ENCODE measurements around the gene CHADL.

The CHADL gene

GRCh38 chr22:41256254-41257253, 15.8 kb upstream of the CHADL start:
- peak; percentile 22 for DNase-seq

GRCh38 chr22:41254230-41254629, 13.5 kb upstream of the CHADL start:
- DNase-seq, result no peak

- DNase-seq, result no peak
Measured at GRCh38 chr22:41252365-41252764, 11.6 kb upstream of the CHADL start.

- no peak for DNase-seq
Measured at GRCh38 chr22:41250127-41250526, 9.4 kb upstream of the CHADL start.

GRCh38 chr22:41249442-41249841, 8.7 kb upstream of the CHADL start:
- no peak for DNase-seq

DNA sequence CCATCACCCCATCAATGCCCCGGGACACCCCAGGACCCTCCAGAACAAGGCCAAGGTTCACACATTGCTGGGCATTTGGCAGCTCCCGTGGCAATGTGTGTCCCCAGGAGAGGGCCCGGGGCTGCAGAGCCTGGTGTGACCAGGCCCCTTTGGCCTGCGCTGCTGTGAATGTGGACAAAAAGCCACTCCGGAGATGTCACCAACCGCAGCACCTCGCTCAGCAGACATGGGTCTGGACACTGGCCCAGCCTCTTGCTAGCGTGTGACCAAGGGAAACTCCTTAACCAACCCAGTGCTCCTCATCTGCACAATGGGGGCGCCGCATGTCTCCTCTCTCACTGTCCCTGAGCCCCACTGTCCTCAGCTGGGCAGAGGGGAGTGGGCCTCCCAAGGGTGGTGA, 8.0 kb upstream of the CHADL start:
- no peak for DNase-seq

DNA sequence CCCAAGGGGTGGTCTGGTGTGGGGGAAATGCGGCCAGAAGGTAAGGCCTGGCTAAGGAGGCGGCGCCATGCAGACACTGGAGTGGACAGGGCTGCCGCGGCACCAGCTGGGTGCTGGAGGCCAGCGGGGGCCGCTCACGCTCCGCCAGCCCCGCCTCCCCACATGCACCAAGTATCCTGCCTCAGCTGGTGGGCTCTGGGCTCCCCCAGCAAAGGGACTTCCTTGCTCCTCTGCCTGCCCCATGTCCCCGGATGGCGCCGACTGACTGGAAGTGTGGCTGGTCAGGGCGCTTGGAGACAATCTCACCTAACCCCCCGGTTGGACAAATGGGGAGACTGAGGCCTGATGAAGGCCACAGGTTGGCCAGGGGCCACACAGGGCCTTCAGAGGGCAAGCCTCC, 7.6 kb upstream of the CHADL start:
- DNase-seq, result no peak

- no peak for DNase-seq
Measured at GRCh38 chr22:41247703-41248102, 7.0 kb upstream of the CHADL start.

DNA sequence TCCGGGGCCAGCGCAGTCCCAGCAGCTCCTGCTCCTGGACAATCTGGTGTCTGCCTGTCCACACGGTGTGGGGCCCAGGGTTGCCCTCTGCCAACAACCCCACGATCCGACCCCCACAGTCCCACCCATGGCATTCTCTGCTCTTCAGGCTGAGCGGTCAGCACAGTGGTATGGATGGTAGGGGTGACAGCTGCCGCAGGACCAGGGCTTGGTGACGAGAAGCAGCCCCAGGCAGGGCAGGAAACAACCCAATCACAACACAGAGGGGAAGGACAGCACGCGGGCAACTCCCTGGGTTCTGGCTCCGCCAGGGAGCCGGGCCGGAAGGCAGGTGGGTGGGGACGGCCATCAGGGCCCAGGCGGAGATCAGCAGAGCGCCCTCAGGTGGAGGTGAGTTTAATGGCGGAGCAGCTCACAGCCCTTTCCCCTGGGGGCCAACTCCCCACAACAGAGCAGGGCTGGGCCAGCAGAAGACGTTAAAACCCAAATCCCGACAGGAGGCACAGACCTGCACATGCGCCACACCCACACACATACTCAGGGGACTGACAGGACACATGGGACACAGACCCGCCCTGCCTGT, 5.3 kb upstream of the CHADL start:
- DNase-seq, result no peak

DNA sequence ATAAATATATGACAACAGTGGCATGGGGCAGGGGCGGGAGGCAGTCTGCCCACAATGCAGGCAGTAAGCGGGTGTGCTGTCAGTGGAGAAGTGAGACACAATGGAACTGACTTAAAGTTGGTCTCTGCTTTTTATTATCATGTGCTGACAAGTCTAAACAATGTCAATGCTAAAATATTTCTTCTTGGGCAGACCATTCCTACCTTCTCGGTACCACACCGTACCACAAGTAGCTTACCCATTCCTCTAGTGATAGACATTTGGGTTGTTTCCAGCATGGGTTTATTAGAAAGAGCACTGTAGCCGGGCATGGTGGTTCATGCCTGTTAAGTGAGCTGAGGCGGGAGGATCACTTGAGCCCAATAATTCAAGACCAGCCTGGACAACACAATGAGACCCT, 2.6 kb upstream of the CHADL start:
- no peak for DNase-seq

DNA sequence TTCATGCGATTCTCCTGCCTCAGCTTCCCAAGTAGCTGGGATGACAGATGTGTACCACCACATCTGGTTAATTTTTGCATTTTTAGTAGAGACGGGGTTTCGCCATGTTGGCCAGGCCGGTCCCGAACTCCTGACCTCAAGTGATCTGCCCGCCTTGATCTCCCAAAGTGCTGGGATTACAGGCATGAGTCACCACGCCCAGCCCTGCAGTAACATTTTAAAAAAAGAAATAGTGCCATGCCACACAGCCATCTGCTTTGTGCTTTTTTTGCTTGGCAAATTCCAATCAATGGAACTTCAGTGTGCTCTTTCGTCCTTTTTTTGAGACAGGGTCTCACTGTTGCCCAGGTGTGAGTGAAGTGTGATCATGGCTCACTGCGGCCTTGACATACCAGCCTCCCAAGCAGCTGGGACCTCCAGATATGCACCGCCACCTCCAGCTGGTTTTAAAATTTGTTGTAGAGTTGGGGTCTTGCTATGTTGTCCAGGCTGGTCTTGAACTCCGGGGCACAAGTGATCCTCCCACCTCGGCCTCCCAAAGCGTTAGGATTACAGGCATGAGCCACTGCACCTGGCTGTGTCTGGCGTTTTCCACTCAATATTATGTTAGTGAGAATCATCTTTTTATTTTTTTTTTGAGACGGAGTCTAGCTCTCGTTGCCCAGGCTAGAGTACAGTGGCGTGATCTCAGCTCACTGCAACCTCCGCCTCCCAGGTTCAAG, 1.8 kb upstream of the CHADL start:
- DNase-seq, result no peak

GRCh38 chr22:41241133-41241676, 474 bp upstream of the CHADL start:
- DNase-seq, result no peak

- DNase-seq, result peak; percentile 18
Measured at GRCh38 chr22:41239443-41240128, 1.1 kb downstream of the CHADL start.

DNA sequence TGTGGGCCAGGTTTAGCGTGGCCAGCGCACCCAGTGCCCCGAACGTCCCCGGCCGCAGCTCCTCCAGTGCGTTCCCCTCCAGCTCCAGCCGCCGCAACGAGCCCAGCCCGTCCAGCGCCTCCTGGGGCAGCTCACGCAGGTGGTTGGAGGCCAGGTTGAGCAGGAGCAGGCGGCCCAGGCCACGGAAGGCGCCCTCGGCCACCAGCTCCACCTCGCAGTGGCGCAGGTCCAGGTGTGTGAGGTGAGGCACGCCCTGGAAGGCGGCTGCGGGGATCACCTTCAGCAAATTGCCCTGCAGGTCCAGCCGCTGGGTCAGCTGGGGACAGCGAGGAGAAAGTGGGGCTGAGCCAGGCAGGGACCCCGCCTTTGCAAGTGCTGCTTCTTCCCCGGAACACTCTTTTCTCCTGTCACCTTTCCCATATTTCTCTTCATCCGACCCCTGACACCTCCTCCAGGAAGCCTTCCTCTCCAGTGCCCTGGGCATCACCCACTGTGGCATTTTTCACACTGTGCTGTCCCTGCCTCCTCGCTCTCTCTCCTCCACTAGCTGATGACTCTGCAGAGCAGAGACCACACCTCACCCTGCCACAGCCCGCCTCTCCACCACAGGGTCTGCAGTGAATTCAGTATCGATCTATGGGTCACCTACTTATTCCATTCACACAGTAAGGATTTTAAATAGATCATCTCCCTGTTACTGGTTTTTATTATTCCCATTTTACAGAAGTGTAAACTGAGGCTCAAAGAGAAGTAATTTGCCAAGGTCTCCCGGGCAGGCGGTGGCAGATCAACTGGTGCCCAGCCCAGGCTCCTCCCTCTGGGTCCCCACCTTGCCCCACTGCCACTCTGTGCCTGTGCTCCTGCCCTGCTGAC, 1.9 kb downstream of the CHADL start:
- no peak for DNase-seq

DNA sequence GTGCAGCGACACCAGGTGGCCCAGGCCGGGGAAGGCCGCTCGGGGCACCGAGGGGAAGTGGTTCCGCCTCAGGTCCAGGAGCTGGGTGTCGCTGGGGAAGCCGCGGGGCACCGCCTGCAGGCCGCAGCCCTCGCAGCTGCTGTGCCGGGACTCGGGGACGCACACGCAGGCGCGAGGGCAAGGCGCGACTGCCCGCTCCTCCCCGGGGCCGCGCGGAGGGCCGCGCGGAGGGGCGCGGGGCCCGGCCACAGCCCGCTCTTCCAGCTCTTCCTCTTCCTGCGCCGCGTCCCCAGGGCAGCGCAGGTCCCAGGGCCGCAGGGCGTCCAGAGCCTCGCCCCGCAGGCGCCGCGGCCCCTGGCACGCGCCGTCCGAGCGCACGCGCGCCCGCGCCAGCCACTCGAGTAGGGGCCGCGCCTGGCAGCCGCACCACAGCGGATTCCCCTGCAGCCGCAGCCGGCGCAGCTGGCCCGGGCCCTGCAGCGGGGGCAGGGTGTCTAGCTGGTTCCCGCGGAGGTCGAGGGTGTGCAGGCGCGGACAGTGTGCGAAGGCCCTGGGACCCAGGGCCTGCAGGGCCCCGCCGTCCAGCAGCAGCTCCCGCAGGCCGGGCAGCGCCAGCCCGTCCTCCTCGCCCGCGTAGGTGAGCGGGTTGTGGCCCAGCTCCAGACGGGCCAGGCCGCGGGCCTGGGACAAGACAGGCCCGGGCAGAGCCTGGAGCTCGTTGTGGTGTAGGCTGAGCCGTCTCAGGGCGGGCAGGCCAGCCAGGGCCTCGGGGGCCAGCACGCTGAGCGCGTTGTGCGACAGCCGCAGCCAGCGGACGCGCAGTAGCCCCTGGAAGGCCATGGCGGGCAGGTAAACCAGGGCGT, 2.8 kb downstream of the CHADL start:
- DNase-seq, result peak; percentile 82

DNA sequence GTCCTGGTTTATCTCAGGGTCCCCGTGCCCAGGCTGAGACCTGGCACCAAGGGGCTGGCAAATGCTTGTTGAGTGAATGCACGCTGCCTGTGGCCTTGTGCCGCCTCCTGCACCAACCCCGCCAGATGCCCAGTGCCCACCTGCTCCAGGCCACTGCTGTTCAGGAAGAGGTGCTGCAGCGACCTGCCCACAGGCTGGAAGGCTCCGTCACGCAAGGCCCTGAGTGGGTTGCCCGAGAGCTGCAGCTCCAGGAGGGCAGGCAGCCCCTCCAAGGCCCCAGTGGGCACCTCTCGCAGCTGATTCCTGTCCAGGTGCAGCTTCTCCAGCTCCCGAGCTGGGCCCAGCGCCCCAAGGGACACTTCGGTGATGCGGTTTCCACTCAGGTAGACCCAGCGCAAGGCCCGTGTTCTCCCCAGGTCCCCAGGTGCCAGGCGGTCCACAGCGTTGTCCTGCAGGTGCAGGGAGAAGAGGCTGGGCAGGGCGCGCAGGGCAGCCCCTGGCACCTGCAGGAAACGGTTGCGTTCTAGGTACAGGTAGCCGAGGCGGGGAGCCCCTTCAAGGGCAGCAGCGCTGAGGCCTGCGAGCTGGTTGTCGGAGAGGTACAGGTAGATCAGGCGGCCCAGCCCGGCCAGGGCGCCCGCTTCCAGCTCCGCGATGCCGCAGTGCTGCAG, 3.6 kb downstream of the CHADL start:
- no peak for DNase-seq

- no peak for DNase-seq
Measured at GRCh38 chr22:41234815-41235695, 5.7 kb downstream of the CHADL start.

GRCh38 chr22:41231369-41231768, 9.4 kb downstream of the CHADL start:
- DNase-seq, result no peak

DNA sequence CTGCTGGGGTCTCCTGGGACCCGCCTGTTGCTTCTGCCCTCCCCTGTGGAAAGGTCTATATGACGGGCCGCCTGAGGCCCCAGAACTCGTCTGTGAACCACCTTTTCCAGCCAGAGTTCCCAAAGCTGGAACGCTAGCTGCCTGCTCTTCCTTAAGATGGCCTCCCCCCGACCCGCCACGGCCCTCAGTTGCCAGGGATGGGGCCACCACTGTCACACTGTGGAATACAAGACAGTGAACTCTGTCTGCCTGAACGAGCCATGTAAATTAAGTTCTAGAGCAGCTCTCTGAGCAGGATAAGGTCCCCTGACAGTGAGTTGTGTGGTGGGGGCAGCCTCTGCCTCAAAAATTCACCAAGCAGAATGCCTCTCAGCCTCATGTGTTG, 10.3 kb downstream of the CHADL start:
- no peak for DNase-seq

Measured in NCI-H69 (cell line).